Tibial artery (tissue), 4 donors: Measurements from ENCODE around the gene RAP1GDS1.

Experiments used
- DNase-seq, 2 donors: peaks; one replicate each; pipeline ENCODE4 v3.0.0-alpha.2; 2019
- H3K27ac ChIP-seq, 2 donors: fragments of 200-600 bp; sonication (generic) in 1 of 2; 1 replicate in 1 of 2; 2 replicates in 1 of 2; pipeline ENCODE4 v1.5.1; 2018 to 2019; ENCODE audit warnings: mild to moderate bottlenecking in 1 of 2
- H3K27me3 ChIP-seq, 2 donors: fragments of 200-600 bp; sonication (generic) in 1 of 2; one replicate each; pipeline versions ENCODE4 v1.5.1 to v1.6.0; 2016 to 2019
- H3K36me3 ChIP-seq, 3 donors: fragments of 200-600 bp; sonication (generic) in 2 of 3; one replicate each; pipeline ENCODE4 v1.5.1; 2016 to 2019; ENCODE audit warnings: mild to moderate bottlenecking in 2 of 3
- H3K4me1 ChIP-seq, 4 donors: fragments of 200-600 bp; sonication (generic) in 2 of 4; 1 replicate in 3 of 4; 2 replicates in 1 of 4; pipeline ENCODE4 v1.5.1; 2016 to 2019
- H3K4me3 ChIP-seq, 2 donors: fragments of 200-600 bp; sonication (generic) in 1 of 2; 1 replicate in 1 of 2; 2 replicates in 1 of 2; pipeline ENCODE4 v1.5.1; 2018 to 2019; ENCODE audit warnings: mild to moderate bottlenecking in 2 of 2
- H3K9me3 ChIP-seq, 3 donors: fragments of 200-600 bp; sonication (generic) in 1 of 3; one replicate each; pipeline ENCODE4 v1.5.1; 2016 to 2019
- CTCF ChIP-seq, 2 experiments: fragments of 200-600 bp in 1 of 2; fragments of 450-650 bp in 1 of 2; IDR thresholded peaks; one replicate each; pipeline ENCODE4 v1.5.1; 2017 to 2019; ENCODE audit warnings: antibody characterized with exemption in 2 of 2, mild to moderate bottlenecking in 1 of 2, moderate library complexity in 1 of 2
- intact Hi-C: fragments of 100-400 bp; cut with DNase I; formaldehyde crosslinking; loops from one replicate; pipeline ENCODE4 v1.15.0; 2023; ENCODE audit warnings: low total_unique reads

Gene RAP1GDS1

GRCh38 chr4:98374643-98375042, 113.5 kb downstream of the RAP1GDS1 start:
- DNase-seq = no peak

GRCh38 chr4:98377559-98377958, 116.4 kb downstream of the RAP1GDS1 start:
- no peaks in the 10 kb centered on the region for H3K9me3 ChIP-seq
- H3K4me3 ChIP-seq = no peak overlapping the region
- H3K27ac ChIP-seq = no peak overlapping the region
- no peak for DNase-seq
- no peak for TF ChIP-seq CTCF (IDR thresholded peaks at IDR 0.05)
- no peaks in the 10 kb centered on the region for H3K27me3 ChIP-seq
- intact Hi-C loops = no loop called here
- no peaks in the 10 kb centered on the region for H3K36me3 ChIP-seq
- H3K4me1 ChIP-seq = peaks cover 0 to 12% (median 0%) of the 10 kb centered on the region in 4 donors

More at GRCh38 chr4:98374643-98375042, 113.5 kb downstream of the RAP1GDS1 start:
- H3K27me3 ChIP-seq = no peaks in the 10 kb centered on the region
- H3K36me3 ChIP-seq = peaks cover 0 to 6% (median 0%) of the 10 kb centered on the region in 3 donors
- intact Hi-C loops = no loop called here
- no peak for TF ChIP-seq CTCF (IDR thresholded peaks at IDR 0.05)
- no peak overlapping the region for H3K4me3 ChIP-seq
- H3K9me3 ChIP-seq = no peaks in the 10 kb centered on the region
- H3K4me1 ChIP-seq = peaks cover 0 to 12% (median 0%) of the 10 kb centered on the region in 4 donors
- H3K27ac ChIP-seq = no peak overlapping the region

GRCh38 chr4:98381306-98381705, 120.1 kb downstream of the RAP1GDS1 start:
- Histone ChIP-seq H3K4me3 (no peak overlapping the region), H3K9me3 (no peaks in the 10 kb centered on the region), H3K4me1 (peaks cover 0 to 12% (median 0%) of the 10 kb centered on the region in 4 donors), H3K27me3 (no peaks in the 10 kb centered on the region), H3K27ac (no peak overlapping the region), H3K36me3 (no peaks in the 10 kb centered on the region)
- intact Hi-C loops = no loop called here
- DNase-seq = no peak
- TF ChIP-seq CTCF (IDR thresholded peaks at IDR 0.05) = no peak

GRCh38 chr4:98383431-98384106, 122.4 kb downstream of the RAP1GDS1 start:
- no peaks in the 10 kb centered on the region for H3K4me1 ChIP-seq
- intact Hi-C loops = no loop called here
- H3K27me3 ChIP-seq = no peaks in the 10 kb centered on the region
- no peak overlapping the region for H3K27ac ChIP-seq
- H3K4me3 ChIP-seq = no peak overlapping the region
- no peaks in the 10 kb centered on the region for H3K36me3 ChIP-seq
- no peak for TF ChIP-seq CTCF (IDR thresholded peaks at IDR 0.05)
- no peaks in the 10 kb centered on the region for H3K9me3 ChIP-seq
- DNase-seq = no peak

GRCh38 chr4:98385831-98386230, 124.6 kb downstream of the RAP1GDS1 start:
- H3K27me3 ChIP-seq = no peaks in the 10 kb centered on the region
- intact Hi-C loops = no loop called here

More at GRCh38 chr4:98385831-98386230, 124.6 kb downstream of the RAP1GDS1 start:
- H3K27ac ChIP-seq = no peak overlapping the region
- no peak overlapping the region for H3K4me3 ChIP-seq
- TF ChIP-seq CTCF (IDR thresholded peaks at IDR 0.05) = no peak
- H3K9me3 ChIP-seq = no peaks in the 10 kb centered on the region
- no peak for DNase-seq
- H3K36me3 ChIP-seq = no peaks in the 10 kb centered on the region
- no peaks in the 10 kb centered on the region for H3K4me1 ChIP-seq
